ENCODE data around the gene VPS16.

DNA sequence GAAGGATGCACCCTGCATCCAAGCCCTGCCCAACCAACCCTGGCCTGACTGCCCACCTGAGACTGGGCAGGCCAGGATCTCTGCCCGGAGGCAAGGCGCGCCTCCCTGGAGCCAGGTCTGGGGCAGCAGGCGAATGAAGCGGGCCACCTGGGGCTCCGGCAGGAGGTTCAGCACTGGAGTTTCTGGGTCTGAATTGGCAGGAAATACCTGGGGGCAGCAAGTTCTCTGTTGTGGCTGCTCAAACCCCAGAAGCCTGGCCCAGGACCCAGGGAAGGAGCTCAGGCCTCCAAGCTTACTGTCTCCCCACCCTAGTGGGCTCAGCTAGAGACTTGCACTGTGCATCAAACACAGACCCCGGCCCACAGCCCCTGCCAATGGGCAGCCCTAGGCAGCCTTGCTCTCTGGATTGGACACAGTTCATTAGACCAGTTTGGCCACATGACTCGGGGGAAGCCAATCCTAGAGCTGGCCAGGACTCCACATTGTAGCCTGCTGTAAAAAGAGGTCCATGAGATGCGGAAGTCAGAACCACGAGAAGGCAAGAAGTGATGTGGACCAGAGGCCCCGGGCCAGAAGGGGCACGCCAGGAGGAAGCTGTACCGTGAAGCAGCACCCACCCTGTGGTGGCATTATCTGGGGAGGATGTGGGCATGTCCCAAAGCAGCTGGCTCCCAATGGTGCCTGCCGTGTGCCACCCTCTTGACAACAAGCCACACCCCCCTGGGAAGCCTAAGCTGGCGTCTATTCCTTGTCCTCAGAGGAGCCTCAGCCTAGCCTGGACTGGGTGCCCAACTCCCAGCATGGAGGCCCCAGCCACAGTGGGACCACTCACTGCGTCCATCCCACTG lies 43.2 kb upstream of the VPS16 start:
- TF ChIP-seq, protein P1, sequence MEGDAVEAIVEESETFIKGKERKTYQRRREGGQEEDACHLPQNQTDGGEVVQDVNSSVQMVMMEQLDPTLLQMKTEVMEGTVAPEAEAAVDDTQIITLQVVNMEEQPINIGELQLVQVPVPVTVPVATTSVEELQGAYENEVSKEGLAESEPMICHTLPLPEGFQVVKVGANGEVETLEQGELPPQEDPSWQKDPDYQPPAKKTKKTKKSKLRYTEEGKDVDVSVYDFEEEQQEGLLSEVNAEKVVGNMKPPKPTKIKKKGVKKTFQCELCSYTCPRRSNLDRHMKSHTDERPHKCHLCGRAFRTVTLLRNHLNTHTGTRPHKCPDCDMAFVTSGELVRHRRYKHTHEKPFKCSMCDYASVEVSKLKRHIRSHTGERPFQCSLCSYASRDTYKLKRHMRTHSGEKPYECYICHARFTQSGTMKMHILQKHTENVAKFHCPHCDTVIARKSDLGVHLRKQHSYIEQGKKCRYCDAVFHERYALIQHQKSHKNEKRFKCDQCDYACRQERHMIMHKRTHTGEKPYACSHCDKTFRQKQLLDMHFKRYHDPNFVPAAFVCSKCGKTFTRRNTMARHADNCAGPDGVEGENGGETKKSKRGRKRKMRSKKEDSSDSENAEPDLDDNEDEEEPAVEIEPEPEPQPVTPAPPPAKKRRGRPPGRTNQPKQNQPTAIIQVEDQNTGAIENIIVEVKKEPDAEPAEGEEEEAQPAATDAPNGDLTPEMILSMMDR (IDR thresholded peaks at IDR 0.05) = no peak
- TF ChIP-seq EP300 (IDR thresholded peaks at IDR 0.05) (no peak), POLR2AphosphoS5 (IDR thresholded peaks at IDR 0.05) (no peak), POLR2A (IDR thresholded peaks at IDR 0.05) (no peak)
